ENCODE data around the gene NCKAP5L.

DNA sequence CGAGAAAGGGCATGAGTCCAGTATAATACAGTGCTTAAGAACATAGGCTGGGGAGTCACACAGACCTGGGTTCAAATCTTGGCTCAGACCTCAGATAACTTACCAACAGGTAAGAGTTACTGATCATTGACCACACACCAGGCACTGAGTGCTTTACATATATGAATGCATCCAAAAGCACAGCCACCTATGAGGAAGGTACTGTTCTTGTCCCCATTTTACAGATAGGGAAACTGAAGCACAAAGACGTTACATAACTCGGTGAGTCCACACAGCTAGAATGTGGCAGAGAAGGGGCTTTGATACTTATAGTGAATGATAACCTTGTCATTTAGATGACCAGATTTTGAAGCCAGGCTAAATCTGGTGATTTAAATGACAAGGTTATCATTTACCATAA lies 47.9 kb upstream of the NCKAP5L start:
- TF ChIP-seq CTCF (IDR thresholded peaks at IDR 0.05 in 8 of 11, conservative IDR thresholded peaks at IDR 0.05 in 3 of 11) (no peak), POLR2A (IDR thresholded peaks at IDR 0.05) (no peak)
